Jurkat, Clone E6-1 (cell line): ENCODE results near the gene BAG1.

ENCODE experiments used
- DNase-seq: peaks from one replicate; pipeline ENCODE4 v3.0.0-alpha.2; 2011; ENCODE audit warnings: low read depth, low spot score
- H3K4me3 ChIP-seq: 2 replicates; pipeline ENCODE4 v1.5.1; 2011; ENCODE audit warnings: mild to moderate bottlenecking, low read length, control low read depth, moderate library complexity

The BAG1 gene

GRCh38 chr9:33287087-33287490 lies 22.6 kb upstream of the BAG1 start:
- no peak overlapping the region for H3K4me3 ChIP-seq
- peak; percentile 73 for DNase-seq

DNA sequence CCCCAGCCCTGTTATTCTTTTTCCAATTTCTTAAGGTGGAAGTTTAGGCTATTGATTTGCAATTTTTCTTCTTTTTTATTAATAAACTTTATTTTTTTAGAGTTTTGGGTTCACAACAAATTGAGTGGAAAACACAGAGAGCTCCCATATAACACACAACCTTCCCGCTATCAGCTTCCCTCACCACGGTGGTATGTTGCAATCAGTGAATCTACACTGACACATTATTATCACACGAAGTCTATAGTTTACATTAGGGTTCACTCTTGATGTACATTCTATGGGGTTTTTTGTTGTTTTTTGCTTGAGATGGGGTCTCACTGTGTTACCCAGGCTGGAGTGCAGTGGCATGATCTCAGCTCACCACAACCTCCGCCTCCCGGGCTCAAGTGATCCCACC lies 21.0 kb upstream of the BAG1 start:
- no peak for DNase-seq
- H3K4me3 ChIP-seq: no peak overlapping the region

DNA sequence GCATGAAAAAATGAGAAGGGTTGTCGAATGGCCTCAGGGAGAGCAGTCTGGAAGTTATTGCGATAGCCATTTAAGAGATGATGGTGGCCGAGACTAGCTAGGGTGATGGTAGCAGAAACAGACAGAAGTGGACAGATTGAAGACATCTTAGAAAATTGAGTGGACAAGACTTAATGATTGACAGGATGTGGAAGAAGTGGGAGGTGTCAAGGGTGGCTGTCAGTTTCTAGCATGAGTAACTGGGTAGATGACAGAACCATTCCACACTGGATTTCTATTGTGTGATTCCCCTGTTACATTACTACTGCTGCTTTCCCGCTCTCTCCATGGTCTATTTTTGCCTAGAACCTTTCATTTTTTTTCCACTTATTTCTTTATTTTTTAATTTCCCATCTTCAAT lies 13.0 kb upstream of the BAG1 start:
- no peak for DNase-seq
- H3K4me3 ChIP-seq: no peak overlapping the region

DNA sequence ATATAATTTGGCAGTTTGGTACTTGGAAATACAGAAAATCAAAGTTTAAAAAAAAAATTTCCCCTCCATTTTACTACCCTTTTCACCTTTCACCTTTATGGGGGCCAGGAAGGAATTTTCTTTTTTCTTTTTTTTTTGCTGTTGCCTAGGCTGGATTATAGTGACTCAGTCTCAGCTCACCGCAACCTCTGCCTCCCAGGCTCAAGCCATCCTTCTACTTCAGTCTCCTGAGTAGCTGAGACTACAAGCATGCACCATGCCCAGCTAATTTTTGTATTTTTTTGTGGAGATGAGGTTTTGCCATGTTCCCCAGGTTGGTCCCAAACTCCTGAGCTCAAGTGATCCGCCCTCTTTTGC lies 9.4 kb upstream of the BAG1 start:
- no peak for DNase-seq
- H3K4me3 ChIP-seq: no peak overlapping the region

GRCh38 chr9:33273266-33273971 lies 8.9 kb upstream of the BAG1 start:
- no peak overlapping the region for H3K4me3 ChIP-seq
- DNase-seq: no peak

DNA sequence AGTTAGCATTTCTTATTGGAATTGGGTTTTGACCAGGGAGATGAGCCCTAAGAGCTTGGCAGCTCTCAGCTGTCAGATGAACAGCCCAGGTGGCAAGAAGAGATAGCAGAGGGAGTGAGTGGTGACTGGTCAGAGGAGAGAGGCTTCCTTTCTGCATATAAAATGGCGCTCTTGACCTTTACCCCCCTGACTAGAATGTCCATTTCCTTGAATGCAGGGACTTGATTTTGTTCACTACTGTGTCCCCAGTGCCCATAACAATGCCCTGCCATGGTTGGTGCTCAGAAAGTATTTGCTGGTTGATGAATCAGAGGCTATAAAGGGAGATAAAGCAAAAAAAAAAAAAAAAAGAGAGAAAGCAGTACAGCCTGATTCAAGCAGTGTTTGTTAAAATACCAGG lies 7.6 kb upstream of the BAG1 start:
- no peak overlapping the region for H3K4me3 ChIP-seq
- DNase-seq: no peak

- DNase-seq: no peak
Measured at GRCh38 chr9:33270146-33270545, 5.6 kb upstream of the BAG1 start.

GRCh38 chr9:33267151-33267767 lies 2.8 kb upstream of the BAG1 start:
- no peak for DNase-seq
- H3K4me3 ChIP-seq: no peak overlapping the region

More at GRCh38 chr9:33270146-33270545, 5.6 kb upstream of the BAG1 start:
- H3K4me3 ChIP-seq: no peak overlapping the region

- peak overlapping the region; percentile 68 for H3K4me3 ChIP-seq
- no peak for DNase-seq
Measured at GRCh38 chr9:33265211-33265865, 830 bp upstream of the BAG1 start.

- DNase-seq: peak; percentile 26
- peak overlapping the region; percentile 96 for H3K4me3 ChIP-seq
Measured at GRCh38 chr9:33264003-33264472, 470 bp downstream of the BAG1 start.

- peak overlapping the region; percentile 96 for H3K4me3 ChIP-seq
- no peak for DNase-seq
Measured at GRCh38 chr9:33263131-33264002, 1.1 kb downstream of the BAG1 start.

DNA sequence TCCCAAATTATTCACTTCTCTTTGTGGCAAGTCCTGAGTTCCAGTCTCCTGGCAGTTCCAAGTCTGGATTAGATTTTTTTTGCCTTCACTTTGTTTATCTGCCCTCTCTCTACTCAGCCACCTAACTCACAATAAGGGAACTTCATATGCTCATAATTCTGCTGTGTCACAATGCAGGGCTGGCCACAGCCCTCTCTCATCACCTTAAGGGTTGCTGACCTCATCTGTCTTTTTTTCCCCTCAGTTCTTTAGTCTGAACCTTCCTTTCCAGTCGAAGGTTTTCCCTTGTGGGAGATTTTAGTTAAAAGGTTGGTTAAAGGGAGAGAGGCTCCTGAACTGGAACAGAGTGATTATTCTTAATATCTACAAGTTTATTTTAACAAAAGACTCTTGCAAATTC lies 4.1 kb downstream of the BAG1 start:
- no peak overlapping the region for H3K4me3 ChIP-seq
- no peak for DNase-seq

DNA sequence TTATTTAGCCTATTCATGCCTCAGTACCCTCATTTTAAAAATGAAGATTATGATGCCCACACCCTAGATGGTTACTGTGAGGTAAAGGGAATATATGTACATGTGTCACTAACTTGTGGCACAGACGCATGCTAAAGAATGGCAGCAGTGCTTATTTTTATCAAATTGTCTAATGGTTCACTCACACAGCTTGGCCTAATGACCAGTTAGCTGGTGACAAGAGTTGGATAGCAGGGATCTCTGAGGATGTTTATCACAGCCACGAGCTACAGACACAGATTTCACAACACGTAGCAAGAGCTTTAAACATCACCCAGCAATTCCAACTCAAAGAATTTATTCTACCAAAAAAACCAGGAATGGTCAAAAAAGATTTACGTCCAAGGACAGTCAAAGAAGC lies 7.2 kb downstream of the BAG1 start:
- DNase-seq: no peak
- no peak overlapping the region for H3K4me3 ChIP-seq

GRCh38 chr9:33256236-33256635 lies 8.3 kb downstream of the BAG1 start:
- H3K4me3 ChIP-seq: no peak overlapping the region

GRCh38 chr9:33255471-33255870 lies 9.0 kb downstream of the BAG1 start:
- H3K4me3 ChIP-seq: no peak overlapping the region
- DNase-seq: no peak

More at GRCh38 chr9:33256236-33256635, 8.3 kb downstream of the BAG1 start:
- DNase-seq: no peak

- DNase-seq: no peak
- H3K4me3 ChIP-seq: no peak overlapping the region
Measured at GRCh38 chr9:33255014-33255413, 9.5 kb downstream of the BAG1 start.

DNA sequence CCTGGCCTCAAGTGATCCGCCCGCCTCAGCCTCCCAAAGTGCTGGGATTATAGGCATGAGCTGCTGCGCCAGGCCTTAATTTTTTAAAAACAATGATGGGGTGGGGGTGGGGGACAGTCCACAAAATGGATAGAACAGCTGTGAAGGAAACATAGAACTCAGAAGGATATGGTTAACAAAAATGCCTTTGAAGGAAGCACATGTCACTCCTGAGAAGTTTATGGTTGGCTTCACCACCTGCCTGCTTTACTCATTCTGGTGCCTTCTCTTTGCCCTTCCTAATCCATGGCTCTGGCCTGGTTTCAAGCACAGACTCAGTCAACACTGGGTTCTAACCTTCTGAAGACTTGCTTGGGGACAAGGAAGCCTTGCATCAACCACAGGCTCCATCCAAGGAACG lies 10.3 kb downstream of the BAG1 start:
- no peak for DNase-seq
- H3K4me3 ChIP-seq: no peak overlapping the region

DNA sequence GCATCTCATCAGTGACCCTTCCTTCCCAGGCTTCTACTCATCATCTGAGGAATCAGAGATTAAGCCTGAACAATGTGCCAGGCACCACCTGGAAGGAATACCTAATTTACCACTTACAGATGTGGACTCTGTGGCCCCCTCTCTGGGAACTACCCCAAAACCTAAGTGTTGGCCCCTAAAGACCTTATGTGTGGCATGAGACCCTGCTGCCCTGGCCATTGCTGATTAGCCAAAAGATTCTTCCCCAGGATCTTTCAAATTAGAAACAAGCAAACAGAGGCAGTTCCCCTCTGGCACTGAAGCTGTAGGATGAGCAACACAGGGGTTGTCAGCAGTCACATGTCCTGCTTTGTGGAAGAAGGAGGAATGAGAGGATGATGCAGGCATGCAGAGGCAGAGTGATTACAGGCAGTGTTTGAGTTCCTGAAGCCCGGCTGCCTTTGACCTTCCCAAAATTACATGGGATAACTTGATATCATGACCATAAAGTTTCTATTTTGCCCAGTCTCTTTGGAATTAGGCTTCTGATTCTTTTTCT lies 14.0 kb downstream of the BAG1 start:
- no peak overlapping the region for H3K4me3 ChIP-seq
- DNase-seq: no peak

GRCh38 chr9:33249983-33250382 lies 14.5 kb downstream of the BAG1 start:
- no peak for DNase-seq
- H3K4me3 ChIP-seq: no peak overlapping the region
